Progenitor cell of endocrine pancreas (in vitro differentiated cells): ENCODE measurements around the gene CYLD. TPM values are rescaled to one million over a fixed set of nuclear protein-coding genes. Genes with fewer than 3 reads are reported as not detected.

ENCODE experiments used
- DNase-seq: peaks from one replicate; pipeline ENCODE4 v3.0.0; 2021; ENCODE audit warnings: low spot score; ENCODE audit not compliant: unreplicated experiment
- H3K27ac Mint-ChIP-seq: 2 replicates; pipeline ENCODE4 v1.8.0; 2021; ENCODE audit warnings: mild to moderate bottlenecking, moderate library complexity, mixed read lengths
- H3K27me3 Mint-ChIP-seq: 2 replicates; pipeline ENCODE4 v1.8.0; 2021; ENCODE audit warnings: mixed read lengths
- H3K36me3 Mint-ChIP-seq: 2 replicates; pipeline ENCODE4 v1.8.0; 2022; ENCODE audit warnings: mixed read lengths; ENCODE audit not compliant: insufficient read depth
- H3K4me1 Mint-ChIP-seq: 2 replicates; pipeline ENCODE4 v1.8.0; 2021; ENCODE audit warnings: low read depth, mixed read lengths
- H3K4me3 Mint-ChIP-seq: 2 replicates; pipeline ENCODE4 v1.8.0; 2021; ENCODE audit warnings: low read depth, mild to moderate bottlenecking, moderate library complexity, mixed read lengths
- H3K9me3 Mint-ChIP-seq: 2 replicates; pipeline ENCODE4 v1.8.0; 2021; ENCODE audit warnings: low read depth, mixed read lengths
- CTCF ChIP-seq: fragments of 200-600 bp; sonication (generic); IDR thresholded peaks from one replicate; pipeline ENCODE4 v1.5.0; 2021; ENCODE audit warnings: antibody characterized with exemption, mild to moderate bottlenecking; ENCODE audit not compliant: unreplicated experiment
- total RNA-seq: library from RNA; stranded (reverse); gene quantifications from 2 replicates; pipeline ENCODE4 v1.2.1, GENCODE V29; 2021

The CYLD gene
- total RNA-seq, 1 donor from 2014 or later = 21.9 TPM

- Mint-ChIP-seq H3K27ac (no peak overlapping the region), H3K36me3 (peaks cover 1% of the 10 kb centered on the region), H3K9me3 (peaks cover 4% of the 10 kb centered on the region), H3K4me3 (no peak overlapping the region), H3K27me3 (peaks cover 23% of the 10 kb centered on the region), H3K4me1 (no peaks in the 10 kb centered on the region)
- DNase-seq = no peak
- TF ChIP-seq CTCF = no peak
These were observed 93.6 kb downstream of the CYLD start for GRCh38 chr16:50835358-50836060.

- Mint-ChIP-seq H3K4me3 (no peak overlapping the region), H3K27me3 (peaks cover 30% of the 10 kb centered on the region), H3K27ac (no peak overlapping the region), H3K9me3 (peaks cover 4% of the 10 kb centered on the region), H3K4me1 (no peaks in the 10 kb centered on the region), H3K36me3 (peaks cover 1% of the 10 kb centered on the region)
- TF ChIP-seq CTCF = no peak
- no peak for DNase-seq
These were observed 94.3 kb downstream of the CYLD start for GRCh38 chr16:50836121-50836621.

GRCh38 chr16:50837324-50837723 is 95.4 kb downstream of the CYLD start:
- DNase-seq = no peak
- H3K9me3 Mint-ChIP-seq = peaks cover 4% of the 10 kb centered on the region
- peaks cover 1% of the 10 kb centered on the region for H3K36me3 Mint-ChIP-seq
- no peak overlapping the region for H3K27ac Mint-ChIP-seq
- no peaks in the 10 kb centered on the region for H3K4me1 Mint-ChIP-seq
- H3K4me3 Mint-ChIP-seq = no peak overlapping the region
- no peak for TF ChIP-seq CTCF
- peaks cover 41% of the 10 kb centered on the region for H3K27me3 Mint-ChIP-seq

GRCh38 chr16:50838165-50838564 is 96.3 kb downstream of the CYLD start:
- Mint-ChIP-seq H3K27ac (no peak overlapping the region), H3K27me3 (peaks cover 50% of the 10 kb centered on the region), H3K36me3 (peaks cover under 1% of the 10 kb centered on the region), H3K4me3 (no peak overlapping the region), H3K9me3 (peaks cover 2% of the 10 kb centered on the region), H3K4me1 (peaks cover 6% of the 10 kb centered on the region)
- no peak for DNase-seq
- TF ChIP-seq CTCF = no peak

GRCh38 chr16:50838885-50839284 is 97.0 kb downstream of the CYLD start:
- Mint-ChIP-seq H3K27ac (no peak overlapping the region), H3K9me3 (no peaks in the 10 kb centered on the region), H3K4me3 (no peak overlapping the region), H3K36me3 (no peaks in the 10 kb centered on the region), H3K27me3 (peaks cover 53% of the 10 kb centered on the region), H3K4me1 (peaks cover 7% of the 10 kb centered on the region)
- no peak for TF ChIP-seq CTCF
- DNase-seq = no peak
